HFF-Myc (cell line): ENCODE data around the gene MXD1.

Experiments used
- DNase-seq: peaks from one replicate; pipeline ENCODE4 v3.0.0-alpha.2; 2011; ENCODE audit warnings: low read depth; ENCODE audit errors: extremely low read depth
- H3K4me3 ChIP-seq: replicated peaks from 2 replicates; pipeline ENCODE4 v1.5.1; 2011; ENCODE audit warnings: low read depth, mild to moderate bottlenecking, control low read depth, low read length
- TF ChIP-seq, protein P1 (sequence below): IDR thresholded peaks from 2 replicates; pipeline ENCODE4 v1.5.1; 2012; ENCODE audit warnings: mild to moderate bottlenecking, low read depth, low read length, control low read depth; ENCODE audit errors: missing control alignments

Gene MXD1

DNA sequence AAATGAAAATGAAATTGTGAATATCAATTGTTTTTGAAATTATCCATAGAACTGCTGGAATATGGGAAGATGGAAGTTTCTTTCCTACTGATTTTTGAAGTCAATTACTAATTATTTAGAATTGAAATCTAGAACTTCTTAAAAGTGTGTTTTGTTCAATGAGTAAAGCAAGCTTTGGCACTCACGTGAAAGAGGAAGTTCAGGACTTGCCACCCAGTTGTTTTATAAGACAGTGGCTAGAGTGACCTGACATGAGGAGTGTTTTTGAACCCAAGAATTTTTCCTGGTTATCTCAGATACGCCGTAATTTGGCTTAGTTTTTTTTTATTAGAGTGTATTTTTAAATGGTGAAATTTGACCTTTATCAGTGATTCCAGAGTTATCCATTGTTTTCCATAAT lies 3.5 kb downstream of the MXD1 start:
- TF ChIP-seq, protein P1, sequence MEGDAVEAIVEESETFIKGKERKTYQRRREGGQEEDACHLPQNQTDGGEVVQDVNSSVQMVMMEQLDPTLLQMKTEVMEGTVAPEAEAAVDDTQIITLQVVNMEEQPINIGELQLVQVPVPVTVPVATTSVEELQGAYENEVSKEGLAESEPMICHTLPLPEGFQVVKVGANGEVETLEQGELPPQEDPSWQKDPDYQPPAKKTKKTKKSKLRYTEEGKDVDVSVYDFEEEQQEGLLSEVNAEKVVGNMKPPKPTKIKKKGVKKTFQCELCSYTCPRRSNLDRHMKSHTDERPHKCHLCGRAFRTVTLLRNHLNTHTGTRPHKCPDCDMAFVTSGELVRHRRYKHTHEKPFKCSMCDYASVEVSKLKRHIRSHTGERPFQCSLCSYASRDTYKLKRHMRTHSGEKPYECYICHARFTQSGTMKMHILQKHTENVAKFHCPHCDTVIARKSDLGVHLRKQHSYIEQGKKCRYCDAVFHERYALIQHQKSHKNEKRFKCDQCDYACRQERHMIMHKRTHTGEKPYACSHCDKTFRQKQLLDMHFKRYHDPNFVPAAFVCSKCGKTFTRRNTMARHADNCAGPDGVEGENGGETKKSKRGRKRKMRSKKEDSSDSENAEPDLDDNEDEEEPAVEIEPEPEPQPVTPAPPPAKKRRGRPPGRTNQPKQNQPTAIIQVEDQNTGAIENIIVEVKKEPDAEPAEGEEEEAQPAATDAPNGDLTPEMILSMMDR, result no peak
- H3K4me3 ChIP-seq, result no peak overlapping the region
- no peak for DNase-seq

- DNase-seq, result no peak
- no peak overlapping the region for H3K4me3 ChIP-seq
- TF ChIP-seq, protein P1, result no peak
Observed at GRCh38 chr2:69923116-69923515, 8.2 kb downstream of the MXD1 start.

- no peak overlapping the region for H3K4me3 ChIP-seq
- no peak for DNase-seq
- TF ChIP-seq, protein P1, result no peak
Observed at GRCh38 chr2:69926849-69927515, 12.1 kb downstream of the MXD1 start.

GRCh38 chr2:69931832-69932595 lies 17.1 kb downstream of the MXD1 start:
- H3K4me3 ChIP-seq, result no peak overlapping the region
- DNase-seq, result no peak
- TF ChIP-seq, protein P1, result no peak

GRCh38 chr2:69932596-69932922 lies 17.6 kb downstream of the MXD1 start:
- no peak for DNase-seq
- TF ChIP-seq, protein P1, result no peak
- H3K4me3 ChIP-seq, result no peak overlapping the region

- no peak for DNase-seq
- no peak overlapping the region for H3K4me3 ChIP-seq
- TF ChIP-seq, protein P1, result no peak
Observed at GRCh38 chr2:69933254-69933828, 18.4 kb downstream of the MXD1 start.
